HG03103 (cell line): ENCODE measurements around the gene SPSB3.

Experiments
- ATAC-seq: cut with Tn5 transposase; IDR thresholded peaks from one replicate; pipeline ENCODE4 v1.9.1; 2021; ENCODE audit warnings: low read depth; ENCODE audit not compliant: unreplicated experiment

Gene SPSB3

DNA sequence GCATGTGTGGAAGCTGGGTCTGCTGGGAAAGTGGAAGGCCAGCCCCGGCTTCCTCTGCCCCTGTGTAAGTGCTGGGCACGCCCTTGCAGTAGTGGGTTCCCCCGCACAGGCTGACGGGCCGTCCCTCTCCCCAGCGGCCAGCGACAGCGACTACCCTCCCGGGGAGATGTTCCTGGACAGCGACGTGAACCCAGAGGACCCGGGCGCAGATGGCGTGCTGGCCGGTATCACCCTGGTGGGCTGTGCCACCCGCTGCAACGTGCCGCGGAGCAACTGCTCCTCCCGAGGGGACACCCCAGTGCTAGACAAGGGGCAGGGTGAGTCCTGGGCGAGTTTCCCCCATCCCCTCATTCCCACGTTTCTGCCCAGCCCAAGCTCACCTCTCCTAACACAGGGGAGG, 16.5 kb downstream of the SPSB3 start:
- ATAC-seq = no peak

DNA sequence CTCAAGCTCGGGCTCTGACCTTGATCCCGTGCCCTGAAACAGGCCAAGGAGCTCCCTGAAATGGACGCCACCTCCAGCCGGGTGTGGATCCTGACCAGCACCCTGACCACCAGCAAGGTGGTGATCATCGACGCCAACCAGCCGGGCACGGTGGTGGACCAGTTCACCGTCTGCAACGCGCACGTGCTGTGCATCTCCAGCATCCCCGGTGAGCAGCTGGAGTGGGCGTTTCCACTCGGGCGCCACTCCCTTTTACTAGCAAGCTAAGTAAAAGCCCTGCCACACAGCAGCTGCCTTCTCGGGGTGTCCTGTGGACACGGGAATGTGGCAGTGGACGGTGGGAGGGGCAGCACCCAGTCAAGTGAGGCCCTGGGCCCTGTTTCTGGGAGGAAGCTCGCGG, 17.4 kb downstream of the SPSB3 start:
- no peak for ATAC-seq

DNA sequence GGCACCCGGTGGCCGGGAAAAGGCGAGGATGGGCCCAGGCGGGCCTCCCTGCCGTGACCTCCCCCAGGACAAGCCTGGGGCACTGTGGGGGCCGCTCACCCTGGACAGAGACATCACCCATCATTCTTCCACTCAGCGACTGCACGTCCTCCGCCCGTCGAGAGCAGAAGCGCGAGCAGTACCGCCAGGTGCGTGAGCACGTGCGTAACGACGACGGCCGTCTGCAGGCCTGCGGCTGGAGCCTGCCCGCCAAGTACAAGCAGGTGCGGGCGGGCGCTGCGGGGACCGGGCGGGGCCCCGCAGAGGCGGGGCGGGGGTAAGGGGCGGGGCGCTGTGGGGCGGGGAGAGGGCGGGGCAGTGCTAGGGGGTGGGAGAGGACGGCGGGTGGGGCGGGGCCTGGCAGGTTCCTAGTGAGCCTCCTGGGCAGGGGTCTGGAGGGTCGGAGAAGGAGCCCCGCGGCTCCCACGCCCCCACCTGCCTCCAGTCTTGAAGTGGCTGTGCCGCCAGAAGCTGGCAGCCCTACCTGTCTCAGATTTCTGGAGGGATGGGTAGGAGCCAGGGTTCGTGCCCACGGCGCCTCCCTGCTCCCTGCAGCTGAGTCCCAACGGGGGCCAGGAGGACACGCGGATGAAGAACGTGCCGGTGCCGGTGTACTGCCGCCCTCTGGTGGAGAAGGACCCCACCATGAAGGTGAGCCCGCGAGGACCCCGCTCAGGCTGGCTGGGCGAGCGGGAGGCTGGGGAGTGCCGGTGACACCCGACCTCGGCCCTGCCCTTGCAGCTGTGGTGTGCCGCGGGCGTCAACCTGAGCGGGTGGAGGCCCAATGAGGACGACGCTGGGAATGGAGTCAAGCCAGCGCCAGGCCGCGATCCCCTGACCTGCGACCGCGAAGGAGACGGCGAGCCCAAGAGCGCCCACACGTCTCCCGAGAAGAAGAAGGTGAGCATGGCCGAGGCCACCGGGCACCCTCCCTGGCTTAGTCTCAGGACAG, 18.6 kb downstream of the SPSB3 start:
- ATAC-seq = no peak

DNA sequence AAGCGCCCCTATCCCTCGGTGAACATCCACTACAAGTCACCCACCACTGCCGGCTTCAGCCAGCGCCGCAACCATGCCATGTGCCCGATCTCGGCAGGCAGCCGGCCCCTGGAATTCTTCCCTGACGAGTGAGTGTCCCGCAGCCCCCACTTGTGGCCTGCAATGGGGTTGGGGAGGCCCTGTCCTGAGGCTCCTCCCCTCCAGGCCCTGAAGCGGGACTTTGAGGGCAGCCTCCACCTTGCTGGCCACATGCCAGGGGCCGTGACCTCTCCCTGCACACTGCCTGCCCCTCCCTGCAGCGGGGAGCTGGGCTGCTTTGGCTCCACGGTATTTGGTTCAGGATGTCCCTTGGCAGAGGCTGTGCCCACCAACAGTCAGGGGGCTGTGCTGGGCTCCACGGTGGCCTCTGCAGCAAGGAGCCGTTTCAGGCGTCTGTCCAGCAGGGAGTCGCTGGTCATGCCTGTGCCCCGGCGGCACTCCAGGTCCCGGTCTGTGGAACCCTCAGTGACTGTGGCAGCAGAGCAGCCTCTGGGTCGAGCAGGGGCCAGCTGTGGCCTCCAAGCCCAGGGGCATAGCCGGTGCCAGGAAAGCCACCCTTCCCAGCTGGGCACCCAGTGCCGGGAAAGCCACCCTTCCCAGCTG, 19.4 kb downstream of the SPSB3 start:
- ATAC-seq = no peak

DNA sequence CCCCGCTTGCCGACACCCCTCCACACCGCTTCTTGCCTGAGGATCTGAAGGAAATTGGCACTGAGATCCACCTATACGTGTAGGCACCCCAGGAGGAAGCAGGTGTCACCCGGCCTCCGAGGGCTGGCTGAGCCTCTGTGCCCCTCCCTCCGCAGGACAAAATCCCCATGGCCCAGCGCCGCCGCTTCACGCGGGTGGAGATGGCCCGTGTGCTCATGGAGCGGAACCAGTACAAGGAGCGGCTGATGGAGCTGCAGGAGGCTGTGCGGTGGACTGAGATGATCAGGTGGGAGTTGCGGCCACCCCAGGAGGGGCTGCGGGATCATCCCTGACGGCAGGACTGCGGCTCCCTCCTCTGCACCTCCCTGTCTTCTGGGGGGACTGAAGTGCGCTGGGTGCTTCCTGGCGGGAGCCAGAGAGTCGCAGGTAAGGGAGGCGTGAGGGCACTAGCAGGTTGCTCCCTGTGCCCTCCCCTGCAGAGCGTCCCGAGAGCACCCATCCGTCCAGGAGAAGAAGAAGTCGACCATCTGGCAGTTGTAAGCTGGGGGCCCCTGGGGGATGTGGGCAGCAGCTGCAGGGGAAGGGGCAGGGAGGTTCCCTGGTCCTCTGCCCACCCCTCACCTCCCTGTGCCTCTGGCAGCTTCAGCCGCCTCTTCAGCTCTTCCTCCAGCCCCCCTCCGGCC, 20.0 kb downstream of the SPSB3 start:
- no peak for ATAC-seq

DNA sequence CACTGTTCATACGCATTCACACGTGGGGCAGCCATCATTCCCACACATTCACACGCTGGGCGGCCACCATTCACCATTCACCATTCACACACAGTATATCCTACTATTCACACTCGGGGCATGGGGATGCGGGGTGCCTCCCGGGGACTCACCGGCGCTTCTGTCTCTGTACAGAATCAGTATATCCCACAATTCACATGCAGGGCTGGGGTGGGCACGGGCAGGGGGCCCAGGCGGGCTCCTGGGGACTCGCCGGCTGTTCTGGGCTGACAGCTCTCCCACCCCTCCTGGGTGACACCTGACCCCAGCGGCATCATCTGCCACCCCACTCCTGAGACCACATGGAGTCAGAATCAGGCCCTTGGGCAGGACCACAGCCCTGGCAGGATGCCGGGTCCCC, 20.6 kb downstream of the SPSB3 start:
- no peak for ATAC-seq

DNA sequence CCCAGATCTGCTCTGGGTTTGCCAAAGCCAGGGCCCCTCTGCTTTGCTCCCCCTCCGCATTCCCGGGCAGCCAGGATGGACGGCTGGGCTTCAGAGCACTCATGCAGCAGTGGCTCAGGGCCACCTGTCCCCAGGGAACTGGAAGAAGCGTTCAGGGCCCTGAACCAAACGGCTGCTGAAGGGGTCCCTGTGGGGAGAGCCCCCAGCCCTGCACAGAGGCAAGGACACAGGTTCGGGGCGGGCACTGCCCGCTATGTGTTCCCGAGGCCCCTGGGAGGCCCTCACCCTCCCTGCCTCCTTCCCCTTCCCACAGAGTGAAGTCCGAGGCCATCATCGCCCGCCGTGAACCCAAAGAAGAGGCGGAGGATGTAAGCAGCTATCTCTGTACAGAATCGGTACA, 21.5 kb downstream of the SPSB3 start:
- no peak for ATAC-seq

DNA sequence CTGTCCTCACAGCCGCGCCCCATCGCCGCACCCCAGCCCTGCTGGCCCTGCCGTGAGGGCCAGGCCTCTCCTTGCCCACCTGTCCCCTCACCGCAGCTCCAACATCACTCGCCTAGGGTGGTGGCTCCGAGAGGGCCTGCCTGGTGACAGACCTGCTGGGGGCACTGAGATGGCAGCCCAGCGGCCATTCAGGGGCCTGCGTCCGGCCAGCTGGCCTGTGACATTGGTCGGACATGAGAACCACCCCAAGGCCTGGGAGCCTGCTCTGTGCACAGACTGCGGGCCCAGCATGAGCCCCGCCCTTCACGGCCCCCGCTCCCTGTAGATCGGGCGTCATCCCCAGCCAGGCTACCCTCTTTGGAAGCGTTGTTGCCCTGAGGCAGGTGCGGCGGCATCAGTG, 22.9 kb downstream of the SPSB3 start:
- no peak for ATAC-seq

DNA sequence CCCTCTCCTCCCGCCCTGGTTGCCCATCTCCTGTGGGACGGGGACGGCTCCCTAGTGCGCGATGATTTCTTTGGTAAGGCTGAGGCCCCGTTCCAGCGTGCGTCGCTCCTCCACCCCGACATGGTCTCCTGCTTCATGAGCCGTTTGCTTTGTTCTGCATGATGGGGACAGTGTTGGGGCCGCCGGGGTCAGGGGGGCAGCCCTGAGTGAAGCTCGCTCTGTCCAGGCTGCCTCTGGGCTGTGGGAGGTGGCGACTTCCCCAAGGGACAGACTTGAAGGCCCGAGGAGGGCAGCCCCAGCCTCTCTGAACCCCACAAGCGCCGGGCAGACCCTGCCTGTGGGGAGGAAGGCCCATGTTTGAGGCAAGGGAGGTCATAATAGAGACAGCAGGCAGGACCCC, 23.4 kb downstream of the SPSB3 start:
- ATAC-seq = no peak

DNA sequence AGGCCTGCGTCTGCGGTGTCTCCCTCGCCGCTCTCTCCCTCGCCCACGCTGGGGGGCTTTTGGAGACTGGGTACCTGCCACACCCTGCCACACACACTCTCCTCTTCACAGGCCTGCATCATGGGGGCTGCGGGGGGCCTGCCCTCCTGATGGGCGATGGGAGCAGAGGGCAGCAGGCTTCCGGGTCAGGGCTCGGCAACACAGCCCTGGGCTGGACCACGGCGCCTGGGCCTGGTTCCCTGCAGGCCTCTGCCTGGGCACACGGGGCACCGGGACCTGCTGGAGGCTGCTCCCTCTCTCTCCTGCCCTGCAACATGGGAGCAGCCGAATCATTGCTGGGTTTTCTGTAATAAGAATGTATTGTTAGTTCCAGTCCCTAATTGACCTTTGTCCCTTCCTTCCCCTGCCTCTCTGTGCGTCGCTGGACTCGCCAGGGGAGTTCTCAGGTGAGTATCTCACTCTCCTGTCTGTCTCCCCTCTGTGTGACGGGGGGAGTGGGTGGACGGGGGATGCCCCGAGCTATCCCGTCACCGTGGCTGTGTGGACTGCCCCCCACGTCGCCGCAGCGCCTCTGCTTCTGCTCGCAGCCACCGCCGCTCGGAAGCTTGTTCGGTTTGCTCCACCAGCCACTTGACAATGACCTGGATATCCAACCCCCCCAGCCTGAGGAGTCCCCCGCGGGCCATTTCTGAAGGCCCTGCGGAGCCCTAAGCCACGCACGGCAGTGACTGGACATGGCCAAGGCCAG, 24.5 kb downstream of the SPSB3 start:
- ATAC-seq = no peak

DNA sequence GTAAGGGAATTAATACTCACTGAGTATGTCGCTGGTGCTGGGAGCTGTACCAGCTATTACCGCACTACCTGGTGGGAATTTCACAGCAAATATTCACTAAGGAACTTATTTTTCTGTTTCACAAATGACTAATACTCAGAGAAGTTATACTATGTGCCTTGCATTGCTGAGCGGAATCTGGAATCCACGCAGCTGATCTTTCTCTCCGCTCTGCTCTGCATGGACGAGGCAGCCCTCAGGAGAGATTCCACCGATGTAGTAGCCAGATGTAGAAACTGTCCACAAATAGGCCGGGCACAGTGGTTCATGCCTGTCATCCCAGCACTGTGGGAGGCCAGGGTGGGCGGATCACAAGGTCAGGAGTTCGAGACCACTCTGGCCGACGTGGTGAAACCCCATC, 28.2 kb downstream of the SPSB3 start:
- no peak for ATAC-seq

DNA sequence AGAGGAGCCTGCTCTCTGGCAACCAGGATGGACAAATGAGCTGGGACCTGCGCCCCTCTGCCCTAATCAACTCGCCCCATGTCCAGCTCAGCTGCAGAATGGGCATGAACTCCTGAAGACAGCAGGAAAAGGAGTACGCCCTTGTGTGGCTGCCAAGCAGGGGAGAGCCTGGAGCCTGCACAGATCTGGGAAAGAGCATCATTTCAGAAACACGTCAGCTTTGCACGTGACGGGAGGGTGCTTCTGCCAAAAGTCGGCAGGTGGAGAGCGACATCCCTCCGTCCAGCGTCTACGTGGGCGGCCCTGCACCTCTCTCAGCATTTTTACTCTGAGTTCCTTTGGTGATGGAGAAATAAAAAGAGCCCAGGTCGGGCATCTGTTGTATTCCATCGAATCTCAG, 29.5 kb downstream of the SPSB3 start:
- ATAC-seq = no peak

DNA sequence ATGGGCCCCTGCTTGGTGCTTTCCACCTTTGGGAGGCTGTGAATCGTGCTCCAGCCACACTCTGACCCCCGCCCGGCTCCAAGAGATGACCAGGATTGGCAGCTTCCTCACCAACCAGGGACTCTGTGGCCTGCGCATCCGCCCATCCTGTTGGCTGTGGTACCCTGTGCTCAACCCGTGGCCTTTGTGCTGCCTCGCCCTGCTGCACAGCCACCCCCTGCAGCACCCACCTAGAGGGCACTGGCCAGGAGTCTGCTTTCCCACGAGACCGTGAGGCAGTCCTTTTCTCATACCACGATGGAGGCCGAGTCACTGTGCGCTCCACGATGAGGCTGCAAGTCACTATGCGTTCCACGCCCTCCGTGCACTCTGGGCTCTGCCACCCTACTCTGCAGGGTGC, 30.4 kb downstream of the SPSB3 start:
- ATAC-seq = no peak

DNA sequence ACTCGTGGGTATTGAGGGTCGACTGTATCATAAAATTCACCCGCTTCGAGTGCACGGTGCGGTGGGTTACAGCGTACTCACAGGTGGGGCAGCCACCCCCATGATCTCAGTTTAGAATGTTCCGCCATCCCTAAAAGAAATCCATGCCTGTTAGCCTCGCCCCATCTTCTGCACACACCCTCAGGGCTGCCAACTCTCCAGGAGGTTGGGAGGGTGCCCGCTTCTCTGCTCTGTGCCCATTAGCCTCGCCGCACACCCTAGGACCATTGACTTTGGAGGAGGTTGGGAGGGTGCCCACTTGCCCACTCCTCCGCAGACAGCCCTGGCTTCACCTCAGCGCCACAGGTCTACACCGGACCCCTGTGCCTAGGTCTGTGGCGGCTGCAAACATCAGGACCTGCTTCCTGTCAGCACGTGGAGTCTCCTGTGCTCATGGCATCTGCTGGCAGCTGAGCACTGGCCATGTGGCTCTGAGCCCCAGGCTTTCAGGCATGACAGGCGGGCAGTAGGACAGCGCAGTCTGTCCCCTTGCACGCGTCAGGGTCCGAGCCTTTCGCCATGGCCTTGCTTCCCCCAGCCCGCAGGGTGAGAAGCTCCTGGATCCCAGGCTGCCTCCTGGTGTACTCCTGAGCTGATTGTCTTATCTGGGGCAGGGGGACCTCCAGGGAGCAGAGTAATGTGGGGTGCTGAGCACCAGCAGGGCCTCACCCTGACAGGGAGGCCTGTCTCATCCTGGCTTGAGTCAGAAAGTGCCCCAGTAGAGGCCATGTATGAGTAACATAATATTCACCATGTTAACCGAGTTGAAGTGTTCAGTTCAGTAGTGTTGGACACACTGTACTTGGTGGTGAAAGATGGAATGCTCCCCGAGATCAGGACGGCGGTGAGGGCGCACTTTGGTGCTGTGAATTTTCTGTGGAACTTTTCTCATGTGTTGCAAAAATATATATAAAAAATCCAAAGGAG, 32.9 kb downstream of the SPSB3 start:
- ATAC-seq = no peak

DNA sequence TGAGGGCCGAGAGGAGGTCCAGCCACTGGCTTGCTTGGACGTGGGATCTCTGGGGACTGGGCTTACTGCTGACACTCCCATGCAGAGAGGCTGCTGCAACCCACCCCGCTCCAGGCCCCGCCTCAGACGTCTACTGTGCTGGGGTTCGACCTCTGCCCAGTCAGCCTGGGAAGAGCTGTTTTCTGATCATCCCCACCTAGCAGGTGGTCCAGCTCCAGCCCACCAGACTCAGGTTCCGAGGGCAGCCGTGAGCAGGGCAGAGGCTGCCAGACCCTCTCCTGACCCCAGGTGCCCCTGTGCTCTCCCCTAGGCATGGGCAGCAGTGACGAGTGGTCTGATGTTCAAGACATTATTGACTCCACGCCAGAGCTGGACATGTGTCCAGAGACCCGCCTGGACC, 34.4 kb downstream of the SPSB3 start:
- no peak for ATAC-seq

DNA sequence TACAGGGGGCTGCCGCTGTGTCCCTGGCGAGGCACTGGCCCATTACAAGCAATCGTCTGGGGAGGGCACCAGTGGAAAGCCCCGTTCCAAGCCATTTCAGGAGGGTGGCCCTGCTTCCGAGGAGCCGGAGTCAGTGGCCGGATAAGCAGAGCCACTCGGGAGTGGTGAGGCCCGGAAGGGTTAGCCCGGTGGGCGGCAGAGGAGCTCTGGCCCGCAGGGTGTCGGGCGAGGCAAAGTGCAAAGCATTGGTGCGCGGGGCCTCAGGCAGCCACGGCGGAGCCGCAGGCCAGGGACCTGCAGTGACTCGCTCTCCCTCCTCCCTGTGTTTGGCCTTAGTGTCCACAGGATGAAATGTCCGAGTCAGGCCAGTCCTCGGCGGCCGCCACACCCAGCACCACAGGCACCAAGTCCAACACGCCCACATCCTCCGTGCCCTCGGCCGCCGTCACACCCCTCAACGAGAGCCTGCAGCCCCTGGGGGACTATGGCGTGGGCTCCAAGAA, 35.6 kb downstream of the SPSB3 start:
- no peak for ATAC-seq

DNA sequence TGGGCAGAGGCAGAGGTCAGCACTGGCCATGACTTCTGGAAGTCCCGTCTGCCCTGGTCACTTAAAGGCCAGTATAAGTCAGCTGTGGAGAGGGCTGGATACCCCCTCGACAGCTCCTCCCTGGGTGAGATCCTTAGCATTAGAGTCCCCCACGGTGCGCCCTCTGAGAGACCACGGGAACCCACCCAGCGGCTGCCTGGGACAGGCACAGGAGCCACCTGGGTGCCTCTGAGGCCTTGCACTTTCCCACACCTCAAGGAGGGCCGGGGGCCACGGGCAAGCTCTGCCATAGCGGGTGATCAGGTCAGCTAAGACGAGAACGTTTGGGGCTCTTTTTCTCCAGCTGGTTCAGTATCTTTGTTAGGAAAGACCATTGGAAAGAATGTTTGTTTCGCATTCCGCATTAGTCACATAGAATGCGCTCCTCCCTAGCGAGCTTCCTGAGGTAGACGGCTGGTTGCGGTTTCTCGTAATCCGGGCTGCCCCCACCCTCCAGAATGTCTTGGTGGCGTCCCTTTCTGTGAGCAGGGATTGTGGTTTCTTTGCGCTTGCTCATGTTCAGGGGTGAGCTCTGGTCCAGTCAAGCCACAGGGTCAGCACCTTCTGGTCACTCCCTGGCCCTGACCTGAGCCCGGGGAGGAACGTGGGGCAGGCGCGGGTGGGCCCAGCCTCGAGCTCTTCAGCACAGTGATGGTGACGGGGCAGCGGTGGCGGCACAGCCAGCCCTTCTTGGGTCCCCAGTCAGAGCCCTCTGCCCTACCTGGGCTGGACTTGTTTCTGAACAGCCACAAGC, 36.3 kb downstream of the SPSB3 start:
- ATAC-seq = no peak

DNA sequence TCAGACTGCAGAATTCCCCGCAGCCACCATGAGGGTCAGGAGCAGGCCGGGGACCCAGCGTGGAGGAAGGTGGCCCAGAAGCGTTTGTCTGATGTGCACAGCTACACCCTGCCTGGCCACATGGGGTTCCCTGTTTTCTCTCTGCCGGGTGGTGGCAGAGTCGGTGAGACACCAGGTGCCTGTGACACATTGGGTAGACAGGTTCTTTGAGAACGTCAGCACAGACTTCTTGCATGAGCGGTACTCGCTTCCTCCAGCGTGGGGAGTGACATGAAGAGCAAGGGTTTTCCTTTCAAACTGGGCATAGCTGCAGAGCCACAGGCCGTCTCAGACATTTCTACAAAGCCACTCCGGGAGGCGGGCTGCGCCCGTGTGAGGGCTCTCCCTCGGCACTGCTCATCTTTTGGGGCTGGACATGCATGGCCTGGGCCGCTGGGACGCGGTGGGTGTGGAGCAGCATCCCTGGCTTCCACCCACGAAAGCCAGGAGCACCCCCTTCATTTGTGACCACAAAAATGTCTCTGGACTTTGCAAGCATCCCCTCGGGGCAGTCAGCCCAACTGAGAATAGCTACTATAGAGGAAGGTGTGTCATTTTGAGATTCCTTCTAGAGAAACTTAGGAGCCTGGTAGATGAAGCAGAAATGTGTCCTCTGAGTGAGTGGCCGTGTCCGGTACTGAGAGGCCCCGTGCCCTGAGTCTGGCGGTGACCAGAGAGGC, 37.0 kb downstream of the SPSB3 start:
- no peak for ATAC-seq
